PC-9 (cell line): Measurements from ENCODE around the gene CHIC2.

Experiments used
- CTCF ChIP-seq: fragments of 200-600 bp; sonication (generic); conservative IDR thresholded peaks from 2 replicates; pipeline ENCODE4 v1.6.1; 2017; ENCODE audit warnings: mixed run types, antibody characterized with exemption, mild to moderate bottlenecking, moderate library complexity
- EZH2 ChIP-seq: fragments of 200-600 bp; sonication (generic); IDR thresholded peaks from 2 replicates; pipeline ENCODE4 v1.8.0; 2017; ENCODE audit warnings: antibody characterized with exemption, low read depth

GRCh38 chr4:54011201-54011600, 53.2 kb downstream of the CHIC2 start:
- TF ChIP-seq CTCF (no peak), EZH2 (no peak)
